Measurements from ENCODE around the gene ARMH3. TPM values are rescaled to one million over a fixed set of nuclear protein-coding genes. Genes with fewer than 3 reads are reported as not detected.

Gene ARMH3
- total RNA-seq, 1 donor from 2014 or later, result 28.2 TPM

- no peak for DNase-seq (ENCODE audit: low spot score)
Measured at GRCh38 chr10:101812606-101813005, 243.4 kb downstream of the ARMH3 start.

DNA sequence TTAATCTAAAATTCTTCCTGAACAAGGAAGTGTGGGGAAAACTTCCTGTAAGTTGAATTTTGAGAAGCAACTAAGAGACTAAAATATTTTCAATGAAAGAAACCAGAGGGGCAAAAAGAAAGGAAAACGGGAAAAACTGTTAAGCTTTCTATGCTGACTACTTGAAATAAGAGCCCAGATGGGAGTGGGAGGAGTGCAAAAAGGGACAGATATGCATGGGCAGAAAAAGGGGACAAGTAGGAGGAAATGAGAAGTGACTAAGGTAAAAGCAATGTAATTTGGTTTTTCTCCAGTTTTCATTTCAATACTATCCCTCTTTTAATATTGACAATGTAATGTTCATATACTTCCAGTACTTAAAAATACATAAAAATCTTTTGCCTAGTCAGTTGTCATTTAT is 248.8 kb downstream of the ARMH3 start:
- no peak for DNase-seq (ENCODE audit: low spot score)

- DNase-seq (ENCODE audit: low spot score), result no peak
Measured at GRCh38 chr10:101803511-101803910, 252.5 kb downstream of the ARMH3 start.

GRCh38 chr10:101797403-101798059 is 258.4 kb downstream of the ARMH3 start:
- DNase-seq (ENCODE audit: low spot score), result no peak

Other genes starting within 250 kb of the ARMH3 start
- 92.7 TPM for gene OGA, start 237.7 kb downstream of the ARMH3 start, total RNA-seq
- gene KCNIP2, start 212.4 kb downstream of the ARMH3 start, total RNA-seq, result 151 TPM
- 15.7 TPM for gene HPS6, start 9.2 kb upstream of the ARMH3 start, total RNA-seq
- 33.0 TPM for gene LDB1, start 64.2 kb upstream of the ARMH3 start, total RNA-seq
- gene PPRC1, start 76.9 kb upstream of the ARMH3 start, total RNA-seq, result 49.7 TPM
- 50.2 TPM for gene NOLC1, start 96.2 kb upstream of the ARMH3 start, total RNA-seq
- 7.2 TPM for gene ELOVL3, start 170.1 kb upstream of the ARMH3 start, total RNA-seq
- not detected for gene PITX3, start 185.3 kb upstream of the ARMH3 start, total RNA-seq
- gene GBF1, start 189.4 kb upstream of the ARMH3 start, total RNA-seq, result 34.9 TPM